Left forelimb (tissue), 1 donor: ENCODE measurements around the gene SLC28A1.
"Not testable (repeated sequence)": the region's sequence is repeated elsewhere in the genome, so short reads cannot be mapped to it uniquely, and the experiment has no call there.

Source experiments
- DNase-seq: peaks from one replicate; pipeline ENCODE4 v3.0.0-alpha.2; 2018; ENCODE audit warnings: low spot score

SLC28A1 gene

GRCh38 chr15:84973492-84974460 lies 89.3 kb downstream of the SLC28A1 start:
- no peak for DNase-seq

GRCh38 chr15:84975871-84976351 lies 91.4 kb downstream of the SLC28A1 start:
- DNase-seq, result no peak

GRCh38 chr15:84976746-84977345 lies 92.4 kb downstream of the SLC28A1 start:
- no peak for DNase-seq

- no peak for DNase-seq
These were observed 95.2 kb downstream of the SLC28A1 start for GRCh38 chr15:84979651-84980050.

- peak; percentile 93 for DNase-seq
These were observed 96.0 kb downstream of the SLC28A1 start for GRCh38 chr15:84980196-84981053.

GRCh38 chr15:84981054-84981710 lies 96.7 kb downstream of the SLC28A1 start:
- DNase-seq, result peak; percentile 97

- DNase-seq, result peak; percentile 69
These were observed 97.3 kb downstream of the SLC28A1 start, which contains the start of gene PDE8A for GRCh38 chr15:84981711-84982300. TSS of gene PDE8A (plus strand) at chr15:84981856. CDS start at chr15:84982163, 307 bp downstream.

GRCh38 chr15:84982301-84982920 lies 97.9 kb downstream of the SLC28A1 start:
- no peak for DNase-seq

GRCh38 chr15:84983294-84983693 lies 98.8 kb downstream of the SLC28A1 start:
- DNase-seq, result no peak

GRCh38 chr15:84983711-84984110 lies 99.2 kb downstream of the SLC28A1 start:
- no peak for DNase-seq

- DNase-seq, result no peak
These were observed 100.7 kb downstream of the SLC28A1 start for GRCh38 chr15:84985158-84985557.

GRCh38 chr15:84987351-84987750 lies 102.9 kb downstream of the SLC28A1 start:
- not testable (repeated sequence) for DNase-seq

GRCh38 chr15:84987949-84988624 lies 103.6 kb downstream of the SLC28A1 start:
- DNase-seq, result no peak

GRCh38 chr15:84988909-84989644 lies 104.6 kb downstream of the SLC28A1 start:
- no peak for DNase-seq

GRCh38 chr15:84990507-84990906 lies 106.0 kb downstream of the SLC28A1 start:
- no peak for DNase-seq

GRCh38 chr15:84991014-84991712 lies 106.7 kb downstream of the SLC28A1 start:
- DNase-seq, result no peak

- DNase-seq, result no peak
These were observed 107.9 kb downstream of the SLC28A1 start for GRCh38 chr15:84992157-84992944.
